ENCODE measurements around the gene CCDC148.

DNA sequence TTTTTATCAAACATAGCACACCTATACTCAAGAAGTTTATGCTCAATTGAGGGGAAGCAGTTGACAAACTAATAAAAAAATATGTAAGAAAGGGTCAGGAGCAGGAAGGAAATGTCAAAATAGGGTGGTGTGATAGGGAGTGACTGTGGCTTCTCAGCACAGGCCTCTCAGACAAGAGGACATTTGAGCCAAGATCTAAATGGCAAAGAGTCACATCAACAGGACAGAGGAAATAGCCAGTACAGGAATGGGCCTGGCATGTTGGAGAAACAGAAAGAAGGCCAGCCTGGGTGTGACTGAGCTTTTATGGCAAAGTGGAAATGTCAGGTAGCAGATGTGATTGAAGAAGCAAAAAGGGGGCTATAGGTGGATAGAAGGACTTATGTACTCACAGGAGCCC lies 117.0 kb downstream of the CCDC148 start:
- TF ChIP-seq, protein P1, sequence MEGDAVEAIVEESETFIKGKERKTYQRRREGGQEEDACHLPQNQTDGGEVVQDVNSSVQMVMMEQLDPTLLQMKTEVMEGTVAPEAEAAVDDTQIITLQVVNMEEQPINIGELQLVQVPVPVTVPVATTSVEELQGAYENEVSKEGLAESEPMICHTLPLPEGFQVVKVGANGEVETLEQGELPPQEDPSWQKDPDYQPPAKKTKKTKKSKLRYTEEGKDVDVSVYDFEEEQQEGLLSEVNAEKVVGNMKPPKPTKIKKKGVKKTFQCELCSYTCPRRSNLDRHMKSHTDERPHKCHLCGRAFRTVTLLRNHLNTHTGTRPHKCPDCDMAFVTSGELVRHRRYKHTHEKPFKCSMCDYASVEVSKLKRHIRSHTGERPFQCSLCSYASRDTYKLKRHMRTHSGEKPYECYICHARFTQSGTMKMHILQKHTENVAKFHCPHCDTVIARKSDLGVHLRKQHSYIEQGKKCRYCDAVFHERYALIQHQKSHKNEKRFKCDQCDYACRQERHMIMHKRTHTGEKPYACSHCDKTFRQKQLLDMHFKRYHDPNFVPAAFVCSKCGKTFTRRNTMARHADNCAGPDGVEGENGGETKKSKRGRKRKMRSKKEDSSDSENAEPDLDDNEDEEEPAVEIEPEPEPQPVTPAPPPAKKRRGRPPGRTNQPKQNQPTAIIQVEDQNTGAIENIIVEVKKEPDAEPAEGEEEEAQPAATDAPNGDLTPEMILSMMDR (IDR thresholded peaks at IDR 0.05): no peak
- TF ChIP-seq POLR2A (IDR thresholded peaks at IDR 0.05): no peak

All from esophagus squamous epithelium (tissue), 4 donors.